Endothelial cell of umbilical vein (primary cell): ENCODE data around the gene DNAJC2. TPM values are rescaled to one million over a fixed set of nuclear protein-coding genes. Genes with fewer than 3 reads are reported as not detected.

Source experiments
- BruUV-seq: library from RNA; stranded (reverse); fragments of 400-500 nt; replicated peaks from 2 replicates; lab custom pipeline; 2021; lab: Mats Ljungman, UMichigan
- CTCF ChIA-PET: fragments of 300-600, 350-600 bp; sonication (Branson Sonifier 250); formaldehyde crosslinking; loops from one replicate; lab custom pipeline; 2021; ENCODE audit warnings: antibody characterized with exemption, inconsistent platforms; lab: Charles Lee
- POLR2A ChIA-PET: fragments of 300-600, 350-600 bp; sonication (Branson Sonifier 250); formaldehyde crosslinking; loops from one replicate; lab custom pipeline; 2021; ENCODE audit warnings: antibody characterized with exemption, inconsistent platforms; lab: Charles Lee
- DNase-seq: peaks from one replicate; pipeline ENCODE4 v3.0.0-alpha.2; 2011; ENCODE audit warnings: low read depth, low spot score
- FAIRE-seq: peaks from 2 replicates; lab custom pipeline; 2011; peaks lifted over from hg19 to GRCh38; lab: Jason Lieb, UNC
- H2AFZ ChIP-seq: 2 replicates; pipeline ENCODE4 v1.6.0; 2012; ENCODE audit warnings: low read depth, low read length, control low read depth, inconsistent platforms
- H3K27ac ChIP-seq: 2 replicates; pipeline ENCODE4 v1.5.1; 2011; ENCODE audit warnings: low read depth, mild to moderate bottlenecking, control low read depth, low read length, moderate library complexity; ENCODE audit not compliant: insufficient read depth
- H3K27me3 ChIP-seq, 2 experiments: 2 replicates each; pipeline versions ENCODE4 v1.6.0 to v1.6.1; 2011; ENCODE audit warnings: low read length in 2 of 2, mixed read lengths in 1 of 2; ENCODE audit not compliant: control insufficient read depth in 2 of 2, insufficient read depth in 2 of 2
- H3K36me3 ChIP-seq, 2 experiments: 2 replicates in 1 of 2; 3 replicates in 1 of 2; pipeline ENCODE4 v1.5.1; 2011; ENCODE audit warnings: low read length in 2 of 2, mild to moderate bottlenecking in 1 of 2, moderate library complexity in 1 of 2; ENCODE audit not compliant: control insufficient read depth in 2 of 2, insufficient read depth in 2 of 2; ENCODE audit errors: extremely low read depth in 1 of 2
- H3K4me1 ChIP-seq: 3 replicates; pipeline ENCODE4 v1.5.1; 2011; ENCODE audit warnings: mild to moderate bottlenecking, low read length; ENCODE audit not compliant: control insufficient read depth, insufficient read depth; ENCODE audit errors: extremely low read depth
- H3K4me2 ChIP-seq: 2 replicates; pipeline ENCODE4 v1.6.1; 2011; ENCODE audit warnings: low read length, control low read depth, mixed read lengths; ENCODE audit not compliant: insufficient read depth
- H3K4me3 ChIP-seq, 3 experiments: fragments of 200-600 bp in 1 of 3; sonication (generic), shearing (Covaris generic) in 1 of 3; replicated peaks in 1 of 3; 2 replicates each; pipeline ENCODE4 v1.5.1; 2011 to 2016; ENCODE audit warnings: control low read depth in 3 of 3, low read length in 3 of 3, mild to moderate bottlenecking in 2 of 3, inconsistent platforms in 1 of 3, low read depth in 1 of 3, moderate library complexity in 1 of 3; ENCODE audit not compliant: insufficient read depth in 1 of 3
- H3K79me2 ChIP-seq: 2 replicates; pipeline ENCODE4 v1.6.0; 2012; ENCODE audit warnings: low read length, inconsistent platforms; ENCODE audit not compliant: control insufficient read depth, insufficient read depth
- H3K9ac ChIP-seq: replicated peaks from 2 replicates; pipeline ENCODE3; 2011; ENCODE audit warnings: low read length, control low read depth; ENCODE audit not compliant: insufficient read depth; ENCODE audit errors: extremely low read depth
- H3K9me1 ChIP-seq: replicated peaks from 3 replicates; pipeline ENCODE4 v1.6.0; 2011; ENCODE audit warnings: mild to moderate bottlenecking, low read length; ENCODE audit not compliant: control insufficient read depth, insufficient read depth; ENCODE audit errors: extremely low read depth
- H3K9me3 ChIP-seq: replicated peaks from 2 replicates; pipeline ENCODE4 v1.5.1; 2012; ENCODE audit warnings: low read length, inconsistent platforms; ENCODE audit not compliant: control insufficient read depth, insufficient read depth
- H4K20me1 ChIP-seq: replicated peaks from 2 replicates; pipeline ENCODE3; 2011; ENCODE audit warnings: mild to moderate bottlenecking, low read length; ENCODE audit not compliant: control insufficient read depth, insufficient read depth; ENCODE audit errors: extremely low read depth
- GATA2 ChIP-seq: IDR thresholded peaks from 2 replicates; pipeline ENCODE4 v1.7.0; 2011; ENCODE audit warnings: low read depth, mild to moderate bottlenecking, moderate library complexity, mixed read lengths, low read length; ENCODE audit not compliant: insufficient read length, insufficient read depth
- JUN ChIP-seq: IDR thresholded peaks from 2 replicates; pipeline ENCODE4 v1.6.1; 2011; ENCODE audit warnings: borderline replicate concordance, low read depth; ENCODE audit not compliant: insufficient read length, insufficient read depth
- MYC ChIP-seq: IDR thresholded peaks from one replicate; pipeline ENCODE4 v1.6.1; 2011; ENCODE audit warnings: mild to moderate bottlenecking, low read depth, low read length
- POLR2A ChIP-seq: IDR thresholded peaks from 2 replicates; pipeline ENCODE4 v1.6.1; 2012; ENCODE audit warnings: low read depth, mild to moderate bottlenecking, control low read depth, low read length
- POLR2AphosphoS5 ChIP-seq: IDR thresholded peaks from 2 replicates; pipeline ENCODE4 v1.6.1; 2012; ENCODE audit warnings: low read depth, mild to moderate bottlenecking, control low read depth, low read length, moderate library complexity; ENCODE audit not compliant: insufficient read depth
- dilution Hi-C: fragments of 300-500 bp; cut with MboI; formaldehyde crosslinking; loops from one replicate; pipeline ENCODE4 v1.15.0; 2019; ENCODE audit warnings: low sequenced_read_pairs; ENCODE audit not compliant: extremely low pct_ligation_motif_present
- intact Hi-C: fragments of 100-400 bp; cut with micrococcal nuclease; formaldehyde crosslinking; loops from one replicate; pipeline ENCODE4 v1.10.0; 2022
- polyA plus RNA-seq, 4 experiments: library from polyadenylated mRNA; depleted of rRNA in 3 of 4; stranded (reverse) in 3 of 4; unstranded in 1 of 4; fragments of >200 nt; gene quantifications; 2 replicates each; pipeline versions ENCODE4 v1.2.1 to v1.2.3, GENCODE V29; 2011 to 2012; ENCODE audit warnings: missing spikeins in 1 of 4
- total RNA-seq: library from RNA; stranded (reverse); gene quantifications from 2 replicates; pipeline ENCODE4 v1.2.3, GENCODE V29; 2021

The DNAJC2 gene
- total and polyA plus RNA-seq, 2 donors (not counting 3 experiments of a cell fraction or from before 2014, with no cell fraction given) = 8.4 to 36.3 TPM

DNA sequence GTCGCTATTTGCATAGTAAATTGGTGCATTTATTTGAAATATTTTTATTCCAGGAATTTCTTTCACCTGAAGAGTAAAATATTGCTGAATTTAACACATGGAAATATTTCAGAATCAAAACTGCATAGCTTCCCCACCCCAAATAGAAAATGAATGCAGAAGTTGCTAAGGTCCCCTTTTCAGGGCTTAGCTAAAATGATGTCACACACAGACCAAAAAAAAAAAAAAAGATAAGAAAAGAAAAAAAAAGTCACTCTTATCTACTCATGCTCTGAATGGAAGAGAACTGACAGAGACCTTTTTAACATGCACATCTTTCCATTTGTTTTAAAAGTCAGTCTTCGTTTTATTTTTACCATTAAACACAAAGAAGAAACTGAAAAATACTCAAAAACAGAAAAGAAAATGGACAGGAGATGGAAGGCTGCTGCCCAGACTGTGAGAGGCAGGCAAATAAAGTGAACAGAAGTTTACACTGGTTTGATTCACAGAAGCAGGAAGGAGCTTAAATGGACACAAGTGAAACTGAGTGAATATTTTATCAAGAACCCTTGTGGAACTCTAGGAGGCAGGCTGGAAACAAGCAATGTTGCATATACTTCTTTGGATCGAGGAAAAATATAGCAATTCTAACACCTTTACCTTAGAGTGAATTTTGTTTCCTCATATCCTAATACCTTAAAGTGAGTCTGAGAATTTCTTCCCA, 34.9 kb upstream of the DNAJC2 start:
- dilution Hi-C loops = no loop called here
- no peaks in the 10 kb centered on the region for H3K9me3 ChIP-seq

DNA sequence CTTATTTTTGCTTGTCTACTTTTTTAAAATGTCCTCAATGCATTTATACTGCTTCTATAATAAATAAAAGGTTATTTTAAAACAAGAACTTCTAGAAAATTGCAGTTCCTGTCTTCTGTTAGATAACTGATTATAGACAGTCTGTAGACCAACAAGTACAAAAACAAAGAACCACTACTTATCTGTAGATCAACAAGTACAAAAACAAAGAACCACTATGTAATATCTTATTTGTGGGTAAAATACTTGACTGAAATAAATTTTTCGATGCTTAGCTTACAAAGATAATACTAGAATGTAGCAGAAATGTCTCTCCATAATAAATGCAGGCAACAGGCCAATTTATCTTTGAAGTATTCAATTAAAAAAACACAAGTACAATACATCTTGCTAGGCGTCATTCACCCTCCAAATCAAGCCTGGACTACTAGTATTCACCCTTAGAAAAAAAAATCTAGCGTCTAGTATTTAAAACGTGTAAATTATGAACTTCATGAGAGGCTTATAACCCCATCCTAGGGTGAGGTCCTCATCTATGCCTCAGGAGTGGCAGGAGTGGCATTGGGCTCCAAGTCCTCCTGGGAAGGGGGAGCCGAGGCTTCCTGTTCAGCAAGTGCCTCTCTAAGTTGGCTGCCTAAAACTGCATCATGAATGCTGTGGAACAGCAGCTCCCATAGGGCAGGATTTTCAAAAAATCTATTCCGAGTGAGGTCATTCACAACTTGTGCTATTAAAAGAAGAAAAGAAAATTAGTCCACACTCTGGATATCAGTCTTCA, 29.5 kb upstream of the DNAJC2 start:
- Histone ChIP-seq H3K4me1 (no peaks in the 10 kb centered on the region), H3K27me3 (peaks cover 7% of the 10 kb centered on the region in 2 experiments), H3K4me2 (no peak overlapping the region), H4K20me1 (no peaks in the 10 kb centered on the region), H2AFZ (no peak overlapping the region), H3K4me3 (no peak overlapping the region), H3K9ac (no peak overlapping the region), H3K9me3 (no peaks in the 10 kb centered on the region), H3K9me1 (no peaks in the 10 kb centered on the region), H3K36me3 (no peaks in the 10 kb centered on the region), H3K27ac (no peak overlapping the region), H3K79me2 (no peaks in the 10 kb centered on the region)
- no peak for TF ChIP-seq JUN
- intact Hi-C loops = no loop called here
- BruUV-seq = no TSS peak
- no peak for FAIRE-seq
- CTCF ChIA-PET = no interaction called here
- no peak for DNase-seq
- POLR2A ChIA-PET = interaction anchor here (0.7 kb wide), 1 partner anchor 35 kb away, joined by 3 read pairs; no protein-coding TSS in a partner anchor
- dilution Hi-C loops = no loop called here

More for the DNA sequence above, 34.9 kb upstream of the DNAJC2 start:
- intact Hi-C loops = no loop called here
- Histone ChIP-seq H3K36me3 (no peaks in the 10 kb centered on the region), H3K9ac (no peak overlapping the region), H3K27ac (no peak overlapping the region), H4K20me1 (no peaks in the 10 kb centered on the region), H3K79me2 (no peaks in the 10 kb centered on the region), H2AFZ (no peak overlapping the region), H3K4me3 (no peak overlapping the region), H3K4me2 (no peak overlapping the region), H3K9me1 (no peaks in the 10 kb centered on the region), H3K27me3 (peaks cover 7% of the 10 kb centered on the region in 2 experiments), H3K4me1 (no peaks in the 10 kb centered on the region)
- ChIA-PET CTCF (interaction anchor here (1.5 kb wide), 1 partner anchor 12 kb away, joined by 3 read pairs; no protein-coding TSS in a partner anchor), POLR2A (no interaction called here)
- BruUV-seq = no TSS peak
- DNase-seq (no peak), FAIRE-seq (no peak)
- TF ChIP-seq GATA2 (no peak), POLR2A (no peak), MYC (no peak), JUN (no peak), POLR2AphosphoS5 (no peak)
